Adipose tissue (tissue), 3 donors: ENCODE measurements around the gene HDHD5. TPM values are rescaled to one million over a fixed set of nuclear protein-coding genes. Genes with fewer than 3 reads are reported as not detected.

ENCODE experiments used
- H3K27ac ChIP-seq: one replicate; pipeline ENCODE4 v1.5.1; 2013; ENCODE audit warnings: low read depth, low read length
- WGBS, 3 donors: extraction: QIAGEN DNeasy Blood & Tissue Kit; methylation state at CpG; one replicate each; pipeline ENCODE4 v1.1.7; 2013; 5-methylcytosine and 5-hydroxymethylcytosine counted together
- polyA plus RNA-seq, 3 donors: library from polyadenylated mRNA; stranded (reverse); fragments of 200-250 nt; gene quantifications; one replicate each; pipeline ENCODE4 v1.2.3, GENCODE V29; 2013
- donor health status: healthy with polysubstance abuse.
- donor health status: Bipolar disorder and iron deficiency.
- donor health status: healthy.

The HDHD5 gene
- polyA plus RNA-seq, 3 donors, result 24.1 to 39.1 (median 26.3) TPM

GRCh38 chr22:17133137-17133536 lies 25.9 kb downstream of the HDHD5 start:
- 92 to 96% (median 96%) methylated on average over 7 of the region's 7 CpGs for WGBS, 3 donors
- H3K27ac ChIP-seq, result no peak overlapping the region

GRCh38 chr22:17132112-17132511 lies 27.0 kb downstream of the HDHD5 start:
- WGBS, 3 donors, result 20 to 37% (median 35%) methylated on average over 2 of the region's 2 CpGs
- H3K27ac ChIP-seq, result no peak overlapping the region

- H3K27ac ChIP-seq, result no peak overlapping the region
- 40 to 60% (median 60%) methylated on average over 5 of the region's 5 CpGs for WGBS, 3 donors
Measured at GRCh38 chr22:17131686-17132085, 27.4 kb downstream of the HDHD5 start.

GRCh38 chr22:17130199-17130598 lies 28.9 kb downstream of the HDHD5 start:
- no peak overlapping the region for H3K27ac ChIP-seq
- WGBS, 3 donors, result 80 to 91% (median 88%) methylated on average over 1 of the region's 1 CpG

- no peak within 1 kb of the TSS for H3K27ac ChIP-seq
- WGBS, 3 donors, result 6 to 9% (median 8%) methylated on average over 43 to 68 of the region's 69 CpGs
Measured at GRCh38 chr22:17121233-17122195, 37.6 kb downstream of the HDHD5 start, which contains the start of gene TMEM121B. Gene TMEM121B, minus strand, starts transcription at chr22:17121360. Its CDS starts 233 bp downstream, at chr22:17121127.

GRCh38 chr22:17120711-17121232 lies 38.3 kb downstream of the HDHD5 start:
- H3K27ac ChIP-seq, result no peak overlapping the region
- 0 to 1% (median 1%) methylated on average over 16 to 70 of the region's 70 CpGs for WGBS, 3 donors

GRCh38 chr22:17120281-17120680 lies 38.8 kb downstream of the HDHD5 start:
- H3K27ac ChIP-seq, result no peak overlapping the region
- WGBS, 3 donors, result 0 to 3% (median 2%) methylated on average over 29 to 45 of the region's 45 CpGs

- WGBS, 3 donors, result 31 to 35% (median 34%) methylated on average over 55 to 63 of the region's 63 CpGs
- no peak overlapping the region for H3K27ac ChIP-seq
Measured at GRCh38 chr22:17119481-17120202, 39.4 kb downstream of the HDHD5 start.

GRCh38 chr22:17118342-17118741 lies 40.7 kb downstream of the HDHD5 start:
- H3K27ac ChIP-seq, result no peak overlapping the region
- WGBS, 3 donors, result 49 to 76% (median 53%) methylated on average over 4 of the region's 4 CpGs

- 20 to 68% (median 29%) methylated on average over 4 of the region's 4 CpGs for WGBS, 3 donors
- no peak overlapping the region for H3K27ac ChIP-seq
Measured at GRCh38 chr22:17117890-17118289, 41.2 kb downstream of the HDHD5 start.

GRCh38 chr22:17117400-17117799 lies 41.7 kb downstream of the HDHD5 start:
- H3K27ac ChIP-seq, result no peak overlapping the region
- 48 to 62% (median 53%) methylated on average over 3 of the region's 3 CpGs for WGBS, 3 donors

- WGBS, 3 donors, result 37 to 52% (median 42%) methylated on average over 6 of the region's 6 CpGs
- H3K27ac ChIP-seq, result no peak overlapping the region
Measured at GRCh38 chr22:17116572-17117330, 42.3 kb downstream of the HDHD5 start.

- H3K27ac ChIP-seq, result no peak overlapping the region
- WGBS, 3 donors, result 43 to 62% (median 43%) methylated on average over 5 of the region's 5 CpGs
Measured at GRCh38 chr22:17115945-17116565, 43.0 kb downstream of the HDHD5 start.

GRCh38 chr22:17115236-17115635 lies 43.8 kb downstream of the HDHD5 start:
- no peak overlapping the region for H3K27ac ChIP-seq
- 48 to 62% (median 54%) methylated on average over 4 of the region's 4 CpGs for WGBS, 3 donors

GRCh38 chr22:17114898-17115235 lies 44.2 kb downstream of the HDHD5 start:
- H3K27ac ChIP-seq, result no peak overlapping the region
- WGBS, 3 donors, result 70 to 87% (median 70%) methylated on average over 9 of the region's 9 CpGs

- 62 to 67% (median 67%) methylated on average over 13 of the region's 13 CpGs for WGBS, 3 donors
- no peak overlapping the region for H3K27ac ChIP-seq
Measured at GRCh38 chr22:17114173-17114897, 44.7 kb downstream of the HDHD5 start.

GRCh38 chr22:17113600-17113999 lies 45.5 kb downstream of the HDHD5 start:
- no peak overlapping the region for H3K27ac ChIP-seq
- 67 to 85% (median 76%) methylated on average over 8 of the region's 8 CpGs for WGBS, 3 donors
